Gastroesophageal sphincter (tissue), 4 donors: Measurements from ENCODE around the gene PACSIN3. TPM values are rescaled to one million over a fixed set of nuclear protein-coding genes. Genes with fewer than 3 reads are reported as not detected.

Experiments used
- ATAC-seq: fragments of 150-250 bp; one replicate; pipeline ENCODE4 v1.9.1; 2016; ENCODE audit warnings: mild to moderate bottlenecking, moderate library complexity
- H3K27ac ChIP-seq, 4 donors: fragments of 200-600 bp; sonication (generic) in 3 of 4; 1 replicate in 3 of 4; 2 replicates in 1 of 4; pipeline ENCODE4 v1.5.1; 2016 to 2019
- H3K27me3 ChIP-seq: fragments of 200-600 bp; sonication (generic); one replicate; pipeline ENCODE4 v1.5.1; 2019
- H3K36me3 ChIP-seq, 2 donors: fragments of 200-600 bp; sonication (generic); one replicate each; pipeline ENCODE4 v1.5.1; 2019; ENCODE audit warnings: control low read depth in 1 of 2
- H3K4me1 ChIP-seq, 3 donors: fragments of 200-600 bp; sonication (generic); 1 replicate in 2 of 3; 2 replicates in 1 of 3; pipeline ENCODE4 v1.5.1; 2016 to 2019; ENCODE audit warnings: control low read depth in 2 of 3
- H3K4me3 ChIP-seq, 2 donors: fragments of 200-600 bp; sonication (generic); one replicate each; pipeline ENCODE4 v1.5.1; 2019; ENCODE audit warnings: mild to moderate bottlenecking in 1 of 2, moderate library complexity in 1 of 2
- H3K9me3 ChIP-seq, 3 donors: fragments of 200-600 bp; sonication (generic); one replicate each; pipeline ENCODE4 v1.5.1; 2017 to 2019; ENCODE audit warnings: control low read depth in 2 of 3
- CTCF ChIP-seq, 4 experiments: fragments of 200-600 bp in 2 of 4; fragments of 450-650 bp in 2 of 4; sonication (generic) in 1 of 4; IDR thresholded peaks; one replicate each; pipeline ENCODE4 v1.5.1; 2017 to 2019; ENCODE audit warnings: antibody characterized with exemption in 4 of 4, mild to moderate bottlenecking in 2 of 4, moderate library complexity in 2 of 4
- EP300 ChIP-seq: sonication (generic); formaldehyde crosslinking; IDR thresholded peaks from one replicate; pipeline ENCODE4 v1.6.1; 2017; ENCODE audit warnings: antibody characterized with exemption, mild to moderate bottlenecking
- POLR2A ChIP-seq, 2 donors: fragments of 450-650 bp; IDR thresholded peaks; one replicate each; pipeline ENCODE4 v1.6.1; 2017; ENCODE audit warnings: antibody characterized with exemption in 2 of 2, mild to moderate bottlenecking in 2 of 2, moderate library complexity in 1 of 2
- POLR2AphosphoS5 ChIP-seq: sonication (generic); formaldehyde crosslinking; IDR thresholded peaks from one replicate; pipeline ENCODE4 v1.6.1; 2017; ENCODE audit warnings: antibody characterized with exemption
- WGBS, 2 donors: methylation state at CpG; one replicate each; pipeline ENCODE4 v1.1.5; 2018; ENCODE audit warnings: low coverage in 1 of 2; 5-methylcytosine and 5-hydroxymethylcytosine counted together
- total RNA-seq, 4 donors: library from RNA; depleted of rRNA; stranded (reverse); fragments of >200 nt; gene quantifications; one replicate each; pipeline ENCODE4 v1.1.0, GENCODE V29; 2016

PACSIN3 gene
- total RNA-seq, 4 donors from 2014 or later = 61.3 to 74.9 (median 65.3) TPM

GRCh38 chr11:47152126-47152952, 33.9 kb downstream of the PACSIN3 start:
- whole genome bisulfite sequencing, 2 donors = 80 to 82% methylated on average over 11 to 15 of the region's 16 CpGs
- Histone ChIP-seq H3K4me3 (no peak overlapping the region), H3K27me3 (no peaks in the 10 kb centered on the region), H3K4me1 (peaks cover 0 to 35% (median 21%) of the 10 kb centered on the region in 3 donors), H3K9me3 (no peaks in the 10 kb centered on the region), H3K27ac (no peak overlapping the region), H3K36me3 (peaks cover 0 to 24% of the 10 kb centered on the region in 2 donors)
- TF ChIP-seq POLR2A (IDR thresholded peaks at IDR 0.05) (no peak), CTCF (IDR thresholded peaks at IDR 0.05) (no peak), EP300 (no peak), POLR2AphosphoS5 (no peak)
- ATAC-seq = no peak

GRCh38 chr11:47149782-47150181, 36.5 kb downstream of the PACSIN3 start:
- Histone ChIP-seq H3K27ac (no peak overlapping the region), H3K27me3 (no peaks in the 10 kb centered on the region), H3K4me3 (no peak overlapping the region), H3K9me3 (no peaks in the 10 kb centered on the region), H3K36me3 (no peaks in the 10 kb centered on the region), H3K4me1 (peaks cover 0 to 35% (median 21%) of the 10 kb centered on the region in 3 donors)
- ATAC-seq = no peak
- TF ChIP-seq POLR2A (IDR thresholded peaks at IDR 0.05) (no peak), POLR2AphosphoS5 (no peak), CTCF (IDR thresholded peaks at IDR 0.05) (no peak), EP300 (no peak)
- 57 to 64% methylated on average over 1 to 2 of the region's 2 CpGs for WGBS, 2 donors

GRCh38 chr11:47148903-47149531, 37.2 kb downstream of the PACSIN3 start:
- TF ChIP-seq POLR2AphosphoS5 = no peak
- TF ChIP-seq EP300 = no peak
- TF ChIP-seq POLR2A (IDR thresholded peaks at IDR 0.05) = no peak
- no peak for TF ChIP-seq CTCF (IDR thresholded peaks at IDR 0.05)
- no peaks in the 10 kb centered on the region for H3K36me3 ChIP-seq
- peaks cover 0 to 35% (median 21%) of the 10 kb centered on the region in 3 donors for H3K4me1 ChIP-seq
- 48 to 58% methylated on average over 2 to 4 of the region's 10 CpGs for WGBS, 2 donors
- peak overlapping the region in 1 of 4 donors; percentile 39 for H3K27ac ChIP-seq
- H3K4me3 ChIP-seq = no peak overlapping the region
- peak; percentile 45 for ATAC-seq
- H3K27me3 ChIP-seq = no peaks in the 10 kb centered on the region
- H3K9me3 ChIP-seq = no peaks in the 10 kb centered on the region

GRCh38 chr11:47148270-47148669, 38.0 kb downstream of the PACSIN3 start:
- 94% methylated on average over 3 of the region's 4 CpGs; no CpG with 5 or more reads in 1 of the 2 donors for WGBS, 2 donors
- no peak for ATAC-seq
- TF ChIP-seq POLR2A (IDR thresholded peaks at IDR 0.05) = no peak
- no peak for TF ChIP-seq POLR2AphosphoS5
- no peak for TF ChIP-seq CTCF (IDR thresholded peaks at IDR 0.05)
- TF ChIP-seq EP300 = no peak
- H3K9me3 ChIP-seq = no peaks in the 10 kb centered on the region
- H3K27ac ChIP-seq = no peak overlapping the region
- no peaks in the 10 kb centered on the region for H3K36me3 ChIP-seq
- H3K4me1 ChIP-seq = peaks cover 0 to 34% (median 17%) of the 10 kb centered on the region in 3 donors
- H3K4me3 ChIP-seq = no peak overlapping the region
- no peaks in the 10 kb centered on the region for H3K27me3 ChIP-seq
